Nephron (organoid): ENCODE data around the gene STAU1.

ENCODE experiments used
- H3K27ac Mint-ChIP-seq, 3 experiments: 2 replicates each; pipeline ENCODE4 v1.8.0; 2020; ENCODE audit warnings: mixed read lengths in 3 of 3, mild to moderate bottlenecking in 2 of 3, moderate library complexity in 1 of 3
- H3K27me3 Mint-ChIP-seq: 2 replicates; pipeline ENCODE4 v1.8.0; 2021; ENCODE audit warnings: low read depth, mild to moderate bottlenecking, moderate library complexity, mixed read lengths
- H3K36me3 Mint-ChIP-seq: 2 replicates; pipeline ENCODE4 v1.8.0; 2020; ENCODE audit warnings: low read depth, mixed read lengths
- H3K4me1 Mint-ChIP-seq: 2 replicates; pipeline ENCODE4 v1.8.0; 2020; ENCODE audit warnings: mixed read lengths
- H3K4me3 Mint-ChIP-seq, 3 experiments: 2 replicates each; pipeline ENCODE4 v1.8.0; 2020; ENCODE audit warnings: mild to moderate bottlenecking in 3 of 3, mixed read lengths in 3 of 3, moderate library complexity in 2 of 3
- H3K9me3 Mint-ChIP-seq: 2 replicates; pipeline ENCODE4 v1.8.0; 2020; ENCODE audit warnings: mixed read lengths
- CTCF ChIP-seq, 3 experiments: fragments of 200-600 bp; sonication (generic); IDR thresholded peaks; one replicate each; pipeline ENCODE4 v1.5.0; 2021; ENCODE audit warnings: antibody characterized with exemption in 3 of 3; ENCODE audit not compliant: unreplicated experiment in 3 of 3

The STAU1 gene

GRCh38 chr20:49214571-49214970 is 26.4 kb upstream of the STAU1 start:
- Mint-ChIP-seq H3K36me3 (no peaks in the 10 kb centered on the region), H3K27me3 (no peaks in the 10 kb centered on the region), H3K9me3 (peaks cover 10% of the 10 kb centered on the region), H3K4me3 (no peak overlapping the region), H3K27ac (no peak overlapping the region), H3K4me1 (peaks cover 11% of the 10 kb centered on the region)
- TF ChIP-seq CTCF (IDR thresholded peaks at IDR 0.05; ENCODE audit: unreplicated experiment in 3 of 3): no peak

- no peak overlapping the region for H3K4me3 Mint-ChIP-seq
- no peaks in the 10 kb centered on the region for H3K4me1 Mint-ChIP-seq
- peaks cover 10% of the 10 kb centered on the region for H3K9me3 Mint-ChIP-seq
- H3K27me3 Mint-ChIP-seq: no peaks in the 10 kb centered on the region
- no peaks in the 10 kb centered on the region for H3K36me3 Mint-ChIP-seq
- H3K27ac Mint-ChIP-seq: no peak overlapping the region
- no peak for TF ChIP-seq CTCF (IDR thresholded peaks at IDR 0.05; ENCODE audit: unreplicated experiment in 3 of 3)
Measured at GRCh38 chr20:49210757-49211110, 22.6 kb upstream of the STAU1 start.

GRCh38 chr20:49210101-49210756 is 22.1 kb upstream of the STAU1 start:
- Mint-ChIP-seq H3K36me3 (no peaks in the 10 kb centered on the region), H3K27me3 (no peaks in the 10 kb centered on the region), H3K4me3 (no peak overlapping the region), H3K27ac (no peak overlapping the region), H3K4me1 (no peaks in the 10 kb centered on the region), H3K9me3 (peaks cover 10% of the 10 kb centered on the region)
- TF ChIP-seq CTCF (IDR thresholded peaks at IDR 0.05; ENCODE audit: unreplicated experiment in 3 of 3): no peak

- Mint-ChIP-seq H3K27me3 (no peaks in the 10 kb centered on the region), H3K4me3 (no peak overlapping the region), H3K27ac (no peak overlapping the region), H3K4me1 (no peaks in the 10 kb centered on the region), H3K36me3 (no peaks in the 10 kb centered on the region), H3K9me3 (peaks cover 10% of the 10 kb centered on the region)
- TF ChIP-seq CTCF (IDR thresholded peaks at IDR 0.05; ENCODE audit: unreplicated experiment in 3 of 3): no peak
Measured at GRCh38 chr20:49207076-49207475, 18.9 kb upstream of the STAU1 start.

GRCh38 chr20:49203746-49204145 is 15.6 kb upstream of the STAU1 start:
- H3K27ac Mint-ChIP-seq: no peak overlapping the region

More at GRCh38 chr20:49203746-49204145, 15.6 kb upstream of the STAU1 start:
- Mint-ChIP-seq H3K4me3 (no peak overlapping the region), H3K9me3 (peaks cover 4% of the 10 kb centered on the region), H3K4me1 (no peaks in the 10 kb centered on the region), H3K36me3 (no peaks in the 10 kb centered on the region), H3K27me3 (no peaks in the 10 kb centered on the region)
- no peak for TF ChIP-seq CTCF (IDR thresholded peaks at IDR 0.05; ENCODE audit: unreplicated experiment in 3 of 3)
